Measurements from ENCODE around the gene SPATA20.
A peak's percentile ranks its signal among the peaks of the same experiment; 100 is the strongest.

Gene SPATA20

DNA sequence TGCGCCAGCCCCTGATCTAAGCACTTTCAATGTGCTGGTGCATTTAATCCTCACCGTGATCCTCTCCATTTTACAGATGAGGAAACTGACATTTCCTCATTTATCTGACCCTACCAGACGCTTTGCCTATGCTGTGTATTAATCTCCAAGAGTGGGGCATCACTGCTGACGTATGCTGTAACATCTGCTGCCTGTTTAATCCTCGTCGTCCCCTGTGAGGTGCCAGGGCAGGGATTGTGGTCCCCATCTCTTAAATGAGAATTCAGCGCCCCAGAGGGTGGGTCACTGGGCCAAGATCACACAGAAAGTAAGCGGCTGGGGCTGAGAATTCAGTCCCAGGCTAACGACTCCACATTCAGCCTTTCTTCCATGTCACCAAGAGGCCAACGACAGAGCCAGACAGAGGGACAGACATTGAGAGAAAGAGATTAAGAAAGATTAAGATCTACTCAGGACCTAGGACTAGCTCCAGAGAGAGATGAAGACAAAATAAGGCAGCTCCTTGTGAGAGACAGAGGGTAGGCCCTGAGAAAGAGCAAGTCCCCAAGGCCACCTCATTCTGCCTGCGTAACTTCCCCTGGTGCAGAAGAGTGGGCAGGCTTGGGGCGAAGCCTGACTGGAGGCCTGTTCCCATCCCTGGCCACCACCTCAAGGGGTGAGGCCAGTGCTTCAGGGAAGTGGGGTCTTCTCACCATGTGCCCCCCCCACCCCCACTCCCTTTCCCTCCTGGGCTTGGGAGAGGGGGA lies 27.1 kb downstream of the SPATA20 start:
- no peak for ATAC-seq (ENCODE audit: insufficient read depth, low read depth)
- Histone ChIP-seq H3K9ac (ENCODE audit: low read depth, low read length) (no peak overlapping the region), H2AFZ (ENCODE audit: low read depth, low read length) (no peak overlapping the region), H3K4me1 (ENCODE audit: insufficient read depth, low read length) (no peaks in the 10 kb centered on the region), H3K9me3 (ENCODE audit: insufficient read depth, low read length, severe bottlenecking) (no peaks in the 10 kb centered on the region), H3K36me3 (ENCODE audit: insufficient read depth, low read length) (no peaks in the 10 kb centered on the region), H3K4me2 (ENCODE audit: insufficient read depth, low read length) (no peak overlapping the region), H3K4me3 (ENCODE audit: low read depth in 1 of 2, low read length in 2 of 2) (no peak overlapping the region), H4K20me1 (ENCODE audit: insufficient read depth, low read length) (peaks cover 4% of the 10 kb centered on the region; the same call in 1 of the 2 replicates), H3K27ac (ENCODE audit: low read length) (no peak overlapping the region), H3K79me2 (ENCODE audit: insufficient read depth, low read length) (no peaks in the 10 kb centered on the region), H3K27me3 (ENCODE audit: insufficient read depth, low read length, poor library complexity) (no peaks in the 10 kb centered on the region)
- no peak for DNase-seq
- TF ChIP-seq EZH2 (IDR thresholded peaks at IDR 0.05; ENCODE audit: borderline replicate concordance, low read depth, low read length, severe bottlenecking) = no peak
- TF ChIP-seq, protein P1, sequence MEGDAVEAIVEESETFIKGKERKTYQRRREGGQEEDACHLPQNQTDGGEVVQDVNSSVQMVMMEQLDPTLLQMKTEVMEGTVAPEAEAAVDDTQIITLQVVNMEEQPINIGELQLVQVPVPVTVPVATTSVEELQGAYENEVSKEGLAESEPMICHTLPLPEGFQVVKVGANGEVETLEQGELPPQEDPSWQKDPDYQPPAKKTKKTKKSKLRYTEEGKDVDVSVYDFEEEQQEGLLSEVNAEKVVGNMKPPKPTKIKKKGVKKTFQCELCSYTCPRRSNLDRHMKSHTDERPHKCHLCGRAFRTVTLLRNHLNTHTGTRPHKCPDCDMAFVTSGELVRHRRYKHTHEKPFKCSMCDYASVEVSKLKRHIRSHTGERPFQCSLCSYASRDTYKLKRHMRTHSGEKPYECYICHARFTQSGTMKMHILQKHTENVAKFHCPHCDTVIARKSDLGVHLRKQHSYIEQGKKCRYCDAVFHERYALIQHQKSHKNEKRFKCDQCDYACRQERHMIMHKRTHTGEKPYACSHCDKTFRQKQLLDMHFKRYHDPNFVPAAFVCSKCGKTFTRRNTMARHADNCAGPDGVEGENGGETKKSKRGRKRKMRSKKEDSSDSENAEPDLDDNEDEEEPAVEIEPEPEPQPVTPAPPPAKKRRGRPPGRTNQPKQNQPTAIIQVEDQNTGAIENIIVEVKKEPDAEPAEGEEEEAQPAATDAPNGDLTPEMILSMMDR (IDR thresholded peaks at IDR 0.05; ENCODE audit: borderline replicate concordance, extremely low read depth, low read length, poor library complexity, severe bottlenecking) = no peak

DNA sequence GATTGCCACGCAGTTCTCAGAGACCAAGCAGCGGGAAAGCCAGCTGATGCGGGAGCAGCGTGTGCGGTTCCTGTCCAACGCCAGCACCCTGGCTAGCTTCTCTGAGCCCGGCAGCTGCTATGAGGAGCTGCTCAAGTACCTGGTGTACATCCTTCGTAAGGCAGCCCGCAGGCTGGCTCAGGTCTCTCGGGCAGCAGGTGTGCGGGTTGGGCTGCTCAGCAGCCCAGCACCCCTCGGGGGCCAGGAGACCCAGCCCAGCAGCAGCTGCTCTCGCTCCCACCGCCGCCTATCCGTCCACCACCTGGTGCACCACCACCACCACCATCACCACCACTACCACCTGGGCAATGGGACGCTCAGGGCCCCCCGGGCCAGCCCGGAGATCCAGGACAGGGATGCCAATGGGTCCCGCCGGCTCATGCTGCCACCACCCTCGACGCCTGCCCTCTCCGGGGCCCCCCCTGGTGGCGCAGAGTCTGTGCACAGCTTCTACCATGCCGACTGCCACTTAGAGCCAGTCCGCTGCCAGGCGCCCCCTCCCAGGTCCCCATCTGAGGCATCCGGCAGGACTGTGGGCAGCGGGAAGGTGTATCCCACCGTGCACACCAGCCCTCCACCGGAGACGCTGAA lies 28.7 kb downstream of the SPATA20 start:
- ATAC-seq (ENCODE audit: insufficient read depth, low read depth) (0 out of 3 replicates have a peak, but pooled peaks have one; percentile 37), DNase-seq (no peak)
- no peaks in the 10 kb centered on the region for H3K79me2 ChIP-seq (ENCODE audit: insufficient read depth, low read length)
- H4K20me1 ChIP-seq (ENCODE audit: insufficient read depth, low read length) = peaks cover 4% of the 10 kb centered on the region; the same call in 1 of the 2 replicates
- peaks cover 13% of the 10 kb centered on the region for H3K27me3 ChIP-seq (ENCODE audit: insufficient read depth, low read length, poor library complexity)
- no peak overlapping the region for H3K4me2 ChIP-seq (ENCODE audit: insufficient read depth, low read length)
- no peak overlapping the region for H3K27ac ChIP-seq (ENCODE audit: low read length)
- no peaks in the 10 kb centered on the region for H3K9me3 ChIP-seq (ENCODE audit: insufficient read depth, low read length, severe bottlenecking)
- TF ChIP-seq, protein P1 (IDR thresholded peaks at IDR 0.05; ENCODE audit: borderline replicate concordance, extremely low read depth, low read length, poor library complexity, severe bottlenecking) = peak; percentile 14
- TF ChIP-seq EZH2 (IDR thresholded peaks at IDR 0.05; ENCODE audit: borderline replicate concordance, low read depth, low read length, severe bottlenecking) = no peak
- H2AFZ ChIP-seq (ENCODE audit: low read depth, low read length) = no peak overlapping the region
- no peak overlapping the region for H3K4me3 ChIP-seq (ENCODE audit: low read depth in 1 of 2, low read length in 2 of 2)
- H3K36me3 ChIP-seq (ENCODE audit: insufficient read depth, low read length) = no peaks in the 10 kb centered on the region
- no peak overlapping the region for H3K9ac ChIP-seq (ENCODE audit: low read depth, low read length)
- H3K4me1 ChIP-seq (ENCODE audit: insufficient read depth, low read length) = no peaks in the 10 kb centered on the region

DNA sequence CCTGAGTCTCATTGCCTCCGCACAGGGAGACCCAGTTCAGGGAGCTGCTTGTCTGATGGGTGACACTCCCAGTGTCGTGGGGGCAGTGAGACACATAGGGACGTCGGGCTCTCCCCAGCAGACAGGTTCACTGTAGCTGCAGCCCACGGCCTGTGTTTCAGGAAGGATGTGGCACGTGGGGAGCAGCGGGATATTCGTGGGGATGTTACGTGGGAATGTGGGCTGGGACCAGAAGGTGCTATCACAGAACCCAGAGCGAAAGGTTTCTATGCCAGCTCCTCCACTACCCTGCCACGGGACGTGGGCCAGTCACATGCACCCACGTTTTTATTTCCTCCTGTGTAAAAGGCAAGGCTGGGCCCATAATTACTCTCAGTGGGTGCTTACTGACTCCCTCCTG lies 29.9 kb downstream of the SPATA20 start:
- no peak overlapping the region for H3K4me2 ChIP-seq (ENCODE audit: insufficient read depth, low read length)
- H3K9me3 ChIP-seq (ENCODE audit: insufficient read depth, low read length, severe bottlenecking) = no peaks in the 10 kb centered on the region
- DNase-seq (no peak), ATAC-seq (ENCODE audit: insufficient read depth, low read depth) (no peak)
- H3K4me3 ChIP-seq (ENCODE audit: low read depth in 1 of 2, low read length in 2 of 2) = no peak overlapping the region
- H3K79me2 ChIP-seq (ENCODE audit: insufficient read depth, low read length) = no peaks in the 10 kb centered on the region
- H2AFZ ChIP-seq (ENCODE audit: low read depth, low read length) = no peak overlapping the region
- peaks cover 4% of the 10 kb centered on the region; the same call in 1 of the 2 replicates for H4K20me1 ChIP-seq (ENCODE audit: insufficient read depth, low read length)
- H3K4me1 ChIP-seq (ENCODE audit: insufficient read depth, low read length) = no peaks in the 10 kb centered on the region
- no peak overlapping the region for H3K9ac ChIP-seq (ENCODE audit: low read depth, low read length)
- H3K36me3 ChIP-seq (ENCODE audit: insufficient read depth, low read length) = no peaks in the 10 kb centered on the region
- TF ChIP-seq, protein P1 (IDR thresholded peaks at IDR 0.05; ENCODE audit: borderline replicate concordance, extremely low read depth, low read length, poor library complexity, severe bottlenecking) = no peak
- TF ChIP-seq EZH2 (IDR thresholded peaks at IDR 0.05; ENCODE audit: borderline replicate concordance, low read depth, low read length, severe bottlenecking) = no peak
- peaks cover 19% of the 10 kb centered on the region for H3K27me3 ChIP-seq (ENCODE audit: insufficient read depth, low read length, poor library complexity)
- no peak overlapping the region for H3K27ac ChIP-seq (ENCODE audit: low read length)
